IMR-90 (cell line): ENCODE data around the gene PTPN22. TPM values are rescaled to one million over a fixed set of nuclear protein-coding genes. Genes with fewer than 3 reads are reported as not detected.
A peak's percentile ranks its signal among the peaks of the same experiment; 100 is the strongest.

Experiments
- ATAC-seq: fragments of 200-7000 bp; cut with Tn5 transposase; 2 replicates; pipeline ENCODE4 v1.9.1; 2020; ENCODE audit warnings: low read depth, mild to moderate bottlenecking, moderate library complexity
- BruUV-seq: library from RNA; stranded (reverse); fragments of 400-500 nt; replicated peaks from 2 replicates; lab custom pipeline; 2021; lab: Mats Ljungman, UMichigan
- CTCF ChIA-PET: fragments of 300-600 bp; formaldehyde crosslinking; extraction: SDS; loops from one replicate; lab custom pipeline; 2021; ENCODE audit warnings: antibody characterized with exemption; lab: Yijun Ruan, JAX
- POLR2A ChIA-PET: fragments of 300-600 bp; sonication (Branson Sonifier 250); formaldehyde crosslinking; loops from one replicate; lab custom pipeline; 2022; ENCODE audit warnings: antibody characterized with exemption; ENCODE audit not compliant: unreplicated experiment; lab: Charles Lee
- DNase-seq: peaks from one replicate; pipeline ENCODE4 v3.0.0; 2013
- H2AFZ ChIP-seq: replicated peaks from 2 replicates; pipeline ENCODE3; 2013; ENCODE audit warnings: low read length, mild to moderate bottlenecking; ENCODE audit not compliant: poor library complexity
- H2AK5ac ChIP-seq: 2 replicates; pipeline ENCODE4 v1.6.1; 2013; ENCODE audit warnings: low read depth, low read length, inconsistent platforms
- H2AK9ac ChIP-seq: replicated peaks from 2 replicates; pipeline ENCODE3; 2013; ENCODE audit warnings: mild to moderate bottlenecking, low read depth, low read length, moderate library complexity; ENCODE audit not compliant: poor library complexity
- H2BK120ac ChIP-seq: 2 replicates; pipeline ENCODE4 v1.6.1; 2013; ENCODE audit warnings: low read depth, low read length, inconsistent platforms
- H2BK15ac ChIP-seq: 3 replicates; pipeline ENCODE4 v1.6.1; 2013; ENCODE audit warnings: low read depth, low read length, inconsistent platforms
- H2BK20ac ChIP-seq: 2 replicates; pipeline ENCODE4 v1.6.1; 2013; ENCODE audit warnings: low read depth, mild to moderate bottlenecking, inconsistent platforms, low read length, moderate library complexity
- H2BK5ac ChIP-seq: 2 replicates; pipeline ENCODE4 v1.6.1; 2013; ENCODE audit warnings: mild to moderate bottlenecking, low read depth, low read length, inconsistent platforms; ENCODE audit not compliant: poor library complexity, severe bottlenecking
- H3K14ac ChIP-seq: replicated peaks from 2 replicates; pipeline ENCODE4 v1.6.1; 2013; ENCODE audit warnings: low read depth, low read length, inconsistent platforms
- H3K18ac ChIP-seq: 2 replicates; pipeline ENCODE4 v1.6.1; 2013; ENCODE audit warnings: low read depth, low read length, control low read depth
- H3K23ac ChIP-seq: 2 replicates; pipeline ENCODE4 v1.6.1; 2013; ENCODE audit warnings: low read depth, low read length, inconsistent platforms
- H3K27ac ChIP-seq: 2 replicates; pipeline ENCODE4 v1.5.1; 2013; ENCODE audit warnings: mild to moderate bottlenecking, control low read depth, low read length; ENCODE audit not compliant: insufficient read depth
- H3K27me3 ChIP-seq: 2 replicates; pipeline ENCODE4 v1.6.1; 2013; ENCODE audit warnings: low read length; ENCODE audit not compliant: control insufficient read depth, insufficient read depth
- H3K36me3 ChIP-seq: 2 replicates; pipeline ENCODE4 v1.6.1; 2013; ENCODE audit warnings: low read length, mixed read lengths; ENCODE audit not compliant: control insufficient read depth, insufficient read depth
- H3K4ac ChIP-seq: 2 replicates; pipeline ENCODE4 v1.6.1; 2013; ENCODE audit warnings: low read depth, low read length, inconsistent platforms
- H3K4me1 ChIP-seq: 2 replicates; pipeline ENCODE4 v1.6.1; 2013; ENCODE audit warnings: low read length, mixed read lengths; ENCODE audit not compliant: control insufficient read depth, insufficient read depth
- H3K4me2 ChIP-seq: 2 replicates; pipeline ENCODE4 v1.6.1; 2013; ENCODE audit warnings: low read depth, mild to moderate bottlenecking, control low read depth, low read length, moderate library complexity
- H3K4me3 ChIP-seq: 2 replicates; pipeline ENCODE4 v1.5.1; 2013; ENCODE audit warnings: low read depth, mild to moderate bottlenecking, control low read depth, low read length, moderate library complexity; ENCODE audit not compliant: insufficient read depth
- H3K56ac ChIP-seq: 2 replicates; pipeline ENCODE4 v1.6.1; 2013; ENCODE audit warnings: low read length, inconsistent platforms; ENCODE audit not compliant: insufficient read depth; ENCODE audit errors: extremely low read depth
- H3K79me1 ChIP-seq, 2 experiments: 2 replicates each; pipeline ENCODE4 v1.6.1; 2013; ENCODE audit warnings: low read length in 2 of 2, inconsistent platforms in 1 of 2, low read depth in 1 of 2
- H3K9ac ChIP-seq: 2 replicates; pipeline ENCODE4 v1.6.1; 2013; ENCODE audit warnings: low read depth, low read length, control low read depth
- H3K9me1 ChIP-seq: 2 replicates; pipeline ENCODE4 v1.6.1; 2013; ENCODE audit warnings: low read length, inconsistent platforms; ENCODE audit not compliant: insufficient read depth
- H3K9me3 ChIP-seq: 2 replicates; pipeline ENCODE4 v1.6.1; 2013; ENCODE audit warnings: low read length; ENCODE audit not compliant: control insufficient read depth, insufficient read depth
- H4K20me1 ChIP-seq: 2 replicates; pipeline ENCODE4 v1.6.1; 2013; ENCODE audit warnings: low read length, inconsistent platforms; ENCODE audit not compliant: insufficient read depth
- H4K5ac ChIP-seq: 2 replicates; pipeline ENCODE4 v1.6.1; 2013; ENCODE audit warnings: mild to moderate bottlenecking, low read depth, low read length, control low read depth
- H4K8ac ChIP-seq, 2 experiments: 2 replicates each; pipeline ENCODE4 v1.6.1; 2013; ENCODE audit warnings: low read depth in 2 of 2, low read length in 2 of 2, control low read depth in 1 of 2, inconsistent platforms in 1 of 2
- H4K91ac ChIP-seq: 2 replicates; pipeline ENCODE4 v1.6.1; 2013; ENCODE audit warnings: low read depth, low read length, inconsistent platforms; ENCODE audit not compliant: insufficient read depth
- BHLHE40 ChIP-seq: fragments of 150-350 bp; IDR thresholded peaks from 2 replicates; pipeline ENCODE4 v1.6.1; 2016; ENCODE audit warnings: mild to moderate bottlenecking, low read depth, low read length
- CEBPB ChIP-seq: IDR thresholded peaks from 2 replicates; pipeline ENCODE4 v1.6.1; 2012; ENCODE audit warnings: low read depth, low read length, improper control_type of control experiment
- CHD1 ChIP-seq: IDR thresholded peaks from 2 replicates; pipeline ENCODE4 v1.6.1; 2012; ENCODE audit warnings: low read depth, low read length, improper control_type of control experiment
- CTCF ChIP-seq: conservative IDR thresholded peaks from 2 replicates; pipeline ENCODE4 v1.5.1; 2012; ENCODE audit warnings: mild to moderate bottlenecking, low read depth, low read length, improper control_type of control experiment
- FOS ChIP-seq: fragments of 150-350 bp; IDR thresholded peaks from 2 replicates; pipeline ENCODE4 v1.6.1; 2016; ENCODE audit warnings: low read depth, low read length
- MAFK ChIP-seq: IDR thresholded peaks from 2 replicates; pipeline ENCODE4 v1.6.1; 2012; ENCODE audit warnings: low read depth, low read length, improper control_type of control experiment
- MAZ ChIP-seq: IDR thresholded peaks from 2 replicates; pipeline ENCODE4 v1.6.1; 2012; ENCODE audit warnings: low read depth, mild to moderate bottlenecking, low read length, improper control_type of control experiment, moderate library complexity, borderline replicate concordance
- MXI1 ChIP-seq: IDR thresholded peaks from 2 replicates; pipeline ENCODE4 v1.6.1; 2012; ENCODE audit warnings: low read depth, mild to moderate bottlenecking, low read length, moderate library complexity, borderline replicate concordance
- NFE2L2 ChIP-seq: fragments of 150-350 bp; IDR thresholded peaks from 2 replicates; pipeline ENCODE4 v1.6.1; 2016; ENCODE audit warnings: low read depth, mild to moderate bottlenecking, low read length
- POLR2A ChIP-seq: IDR thresholded peaks from 2 replicates; pipeline ENCODE4 v1.6.1; 2012; ENCODE audit warnings: mild to moderate bottlenecking, low read depth, low read length
- RAD21 ChIP-seq: IDR thresholded peaks from 2 replicates; pipeline ENCODE4 v1.6.1; 2012; ENCODE audit warnings: low read length, improper control_type of control experiment
- RCOR1 ChIP-seq: IDR thresholded peaks from 2 replicates; pipeline ENCODE4 v1.6.1; 2012; ENCODE audit warnings: mild to moderate bottlenecking, low read length, improper control_type of control experiment; ENCODE audit not compliant: insufficient replicate concordance
- RFX5 ChIP-seq: IDR thresholded peaks from 2 replicates; pipeline ENCODE4 v1.8.0; 2012; ENCODE audit warnings: low read depth, mild to moderate bottlenecking, low read length, moderate library complexity
- SMC3 ChIP-seq: fragments of 150-350 bp; IDR thresholded peaks from 2 replicates; pipeline ENCODE4 v1.6.1; 2016; ENCODE audit warnings: low read depth, mild to moderate bottlenecking, antibody characterized with exemption, low read length, moderate library complexity
- USF2 ChIP-seq: fragments of 150-350 bp; IDR thresholded peaks from 2 replicates; pipeline ENCODE4 v1.6.1; 2017; ENCODE audit warnings: mild to moderate bottlenecking, antibody characterized with exemption, low read length, low read depth
- WGBS, 2 experiments: methylation state at CpG; one replicate each; pipeline versions ENCODE4 v1.1.5 to v1.1.7; 2013; ENCODE audit warnings: missing lambda C conversion rate in 2 of 2; ENCODE audit not compliant: insufficient read length in 1 of 2; ENCODE audit errors: extremely low coverage in 2 of 2; 5-methylcytosine and 5-hydroxymethylcytosine counted together
- dilution Hi-C: fragments of 300-500 bp; cut with HindIII; formaldehyde crosslinking; loops from one replicate; pipeline ENCODE4 v1.14.3; 2018; ENCODE audit warnings: low sequenced_read_pairs; ENCODE audit not compliant: unreplicated experiment
- in situ Hi-C: fragments of 300-500 bp; cut with MboI; formaldehyde crosslinking; loops from 3 replicates; pipeline ENCODE4 v1.14.3; 2019; ENCODE audit warnings: low sequenced_read_pairs, inconsistent platforms, mixed read lengths
- intact Hi-C: fragments of 100-400 bp; cut with micrococcal nuclease; formaldehyde crosslinking; loops from 2 replicates; pipeline ENCODE4 v1.10.0; 2022
- polyA plus RNA-seq, 3 experiments: library from polyadenylated mRNA; depleted of rRNA; stranded (reverse); fragments of >200 nt; gene quantifications; 2 replicates each; pipeline ENCODE4 v1.2.3, GENCODE V29; 2012; ENCODE audit warnings: low replicate concordance in 1 of 3
- total RNA-seq: library from RNA; depleted of rRNA; stranded (reverse); fragments of >200 nt; gene quantifications from 2 replicates; pipeline ENCODE4 v1.2.3, GENCODE V29; 2012
- TF ChIP-seq, protein P1 (sequence below): fragments of 150-350 bp; IDR thresholded peaks from 2 replicates; pipeline ENCODE4 v1.6.1; 2016; ENCODE audit warnings: low read depth, mild to moderate bottlenecking, low read length, moderate library complexity, borderline replicate concordance

PTPN22 gene
- total and polyA plus RNA-seq, 2 of the 4 experiments (the other 2 are of a cell fraction), result 0.14 to 0.18 TPM

DNA sequence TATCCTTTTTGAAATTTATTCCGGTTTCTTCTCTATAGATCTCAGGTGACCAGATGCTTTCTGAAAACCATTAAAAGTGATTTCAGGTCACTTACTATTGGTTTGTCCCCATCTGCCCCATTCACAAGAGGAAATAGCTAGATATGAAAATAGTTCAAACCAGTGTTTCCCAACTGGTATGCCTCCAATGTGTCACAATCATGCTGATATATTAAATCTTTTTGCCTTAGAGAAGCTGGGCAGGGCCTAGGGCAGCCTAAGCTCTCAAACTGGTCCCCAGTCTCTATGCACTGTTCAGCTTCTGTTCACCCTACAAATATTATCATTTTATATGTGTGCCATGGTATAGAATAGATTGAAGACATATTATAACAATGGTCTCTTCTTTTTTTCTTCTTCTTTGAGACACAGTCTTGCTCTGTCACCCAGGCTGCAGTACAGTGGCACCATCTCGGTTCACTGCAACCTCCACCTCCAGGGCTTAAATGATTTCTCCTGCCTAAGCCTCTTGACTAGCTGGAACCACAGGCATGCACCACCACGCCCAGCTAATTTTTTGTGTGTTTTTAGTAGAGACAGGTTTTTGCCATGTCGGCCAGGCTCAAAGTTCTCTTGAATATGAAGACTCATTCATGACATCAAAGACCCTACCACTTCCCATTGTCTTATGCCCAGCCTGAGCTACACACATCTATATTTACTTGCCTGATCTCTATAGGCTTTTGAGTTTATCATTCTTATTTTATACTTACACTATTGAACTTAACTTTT lies 15.7 kb downstream of the PTPN22 start:
- no peak overlapping the region for H3K23ac ChIP-seq
- H2BK120ac ChIP-seq, result no peak overlapping the region
- TF ChIP-seq RFX5 (no peak), RCOR1 (no peak), MXI1 (no peak), CHD1 (no peak), BHLHE40 (no peak), RAD21 (no peak), MAZ (no peak), CEBPB (no peak), USF2 (no peak), FOS (no peak), POLR2A (no peak), NFE2L2 (no peak), MAFK (no peak), SMC3 (no peak), CTCF (no peak)
- TF ChIP-seq, protein P1, sequence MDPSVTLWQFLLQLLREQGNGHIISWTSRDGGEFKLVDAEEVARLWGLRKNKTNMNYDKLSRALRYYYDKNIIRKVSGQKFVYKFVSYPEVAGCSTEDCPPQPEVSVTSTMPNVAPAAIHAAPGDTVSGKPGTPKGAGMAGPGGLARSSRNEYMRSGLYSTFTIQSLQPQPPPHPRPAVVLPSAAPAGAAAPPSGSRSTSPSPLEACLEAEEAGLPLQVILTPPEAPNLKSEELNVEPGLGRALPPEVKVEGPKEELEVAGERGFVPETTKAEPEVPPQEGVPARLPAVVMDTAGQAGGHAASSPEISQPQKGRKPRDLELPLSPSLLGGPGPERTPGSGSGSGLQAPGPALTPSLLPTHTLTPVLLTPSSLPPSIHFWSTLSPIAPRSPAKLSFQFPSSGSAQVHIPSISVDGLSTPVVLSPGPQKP, result no peak
- H2AK9ac ChIP-seq, result no peak overlapping the region
- H3K9me1 ChIP-seq, result no peaks in the 10 kb centered on the region
- no peaks in the 10 kb centered on the region for H3K9me3 ChIP-seq
- no peak overlapping the region for H3K14ac ChIP-seq
- H2BK20ac ChIP-seq, result no peak overlapping the region
- in situ Hi-C loops (loop anchor here (25.0 kb wide), 1 partner anchor 431 kb away; no protein-coding TSS in a partner anchor), intact Hi-C loops (no loop called here), dilution Hi-C loops (no loop called here)
- peak; percentile 11; the same call in 1 of the 2 replicates for ATAC-seq
- peaks cover 7% of the 10 kb centered on the region for H3K4me1 ChIP-seq
- DNase-seq, result no peak
- WGBS, 2 experiments, result no CpG with 5 or more reads among the region's 4 CpGs
- no peak overlapping the region for H3K4me2 ChIP-seq
- no peak overlapping the region for H4K91ac ChIP-seq
- no peak overlapping the region for H2BK15ac ChIP-seq
- H3K27me3 ChIP-seq, result no peaks in the 10 kb centered on the region
- no peak overlapping the region for H2BK5ac ChIP-seq
- H3K9ac ChIP-seq, result no peak overlapping the region
- H3K18ac ChIP-seq, result no peak overlapping the region
- no peaks in the 10 kb centered on the region for H3K36me3 ChIP-seq
- no peak overlapping the region for H3K4ac ChIP-seq
- H3K56ac ChIP-seq, result no peak overlapping the region
- no peak overlapping the region for H4K8ac ChIP-seq
- H4K5ac ChIP-seq, result no peak overlapping the region
- H3K27ac ChIP-seq, result no peak overlapping the region
- BruUV-seq, result no TSS peak
- ChIA-PET CTCF (no interaction called here), POLR2A (no interaction called here)
- H2AK5ac ChIP-seq, result no peak overlapping the region
- no peaks in the 10 kb centered on the region for H4K20me1 ChIP-seq
- H3K4me3 ChIP-seq, result no peak overlapping the region
- H2AFZ ChIP-seq, result no peak overlapping the region
- no peaks in the 10 kb centered on the region for H3K79me1 ChIP-seq
